Osteocyte (in vitro differentiated cells): ENCODE measurements around the gene TTK. TPM values are rescaled to one million over a fixed set of nuclear protein-coding genes. Genes with fewer than 3 reads are reported as not detected.

ENCODE experiments used
- DNase-seq: peaks from one replicate; pipeline ENCODE4 v3.0.0; 2021; ENCODE audit warnings: mixed read lengths; ENCODE audit not compliant: unreplicated experiment; ENCODE audit errors: extremely low spot score
- H3K27ac Mint-ChIP-seq: one replicate; pipeline ENCODE4 v1.8.0; 2021; ENCODE audit warnings: mild to moderate bottlenecking, mixed read lengths; ENCODE audit not compliant: unreplicated experiment
- H3K27me3 Mint-ChIP-seq: one replicate; pipeline ENCODE4 v1.8.0; 2021; ENCODE audit warnings: mixed read lengths; ENCODE audit not compliant: unreplicated experiment
- H3K36me3 Mint-ChIP-seq: one replicate; pipeline ENCODE4 v1.8.0; 2021; ENCODE audit warnings: mixed read lengths; ENCODE audit not compliant: unreplicated experiment
- H3K4me1 Mint-ChIP-seq: one replicate; pipeline ENCODE4 v1.8.0; 2021; ENCODE audit warnings: mixed read lengths; ENCODE audit not compliant: unreplicated experiment
- H3K4me3 Mint-ChIP-seq: one replicate; pipeline ENCODE4 v1.8.0; 2021; ENCODE audit warnings: mild to moderate bottlenecking, moderate library complexity, mixed read lengths; ENCODE audit not compliant: unreplicated experiment
- H3K9me3 Mint-ChIP-seq: one replicate; pipeline ENCODE4 v1.8.0; 2021; ENCODE audit warnings: mixed read lengths; ENCODE audit not compliant: unreplicated experiment
- CTCF ChIP-seq: fragments of 200-600 bp; sonication (generic); IDR thresholded peaks from 2 replicates; pipeline ENCODE4 v1.5.0; 2021; ENCODE audit warnings: antibody characterized with exemption, mild to moderate bottlenecking, moderate library complexity
- total RNA-seq: library from RNA; stranded (reverse); gene quantifications from 2 replicates; pipeline ENCODE4 v1.2.1, GENCODE V29; 2021

Gene TTK
- total RNA-seq, 1 donor from 2014 or later, result 4.5 TPM

GRCh38 chr6:80020381-80021120 lies 16.1 kb downstream of the TTK start:
- Mint-ChIP-seq H3K27me3 (no peaks in the 10 kb centered on the region), H3K4me3 (no peak overlapping the region), H3K36me3 (no peaks in the 10 kb centered on the region), H3K27ac (peak overlapping the region; percentile 24), H3K4me1 (peaks cover 5% of the 10 kb centered on the region), H3K9me3 (no peaks in the 10 kb centered on the region)
- no peak for DNase-seq
- no peak for TF ChIP-seq CTCF

- Mint-ChIP-seq H3K4me3 (no peak overlapping the region), H3K9me3 (no peaks in the 10 kb centered on the region), H3K27ac (peak overlapping the region; percentile 38)
Observed at GRCh38 chr6:80021131-80021530, 16.7 kb downstream of the TTK start.

GRCh38 chr6:80021591-80021990 lies 17.1 kb downstream of the TTK start:
- H3K36me3 Mint-ChIP-seq, result no peaks in the 10 kb centered on the region
- peak overlapping the region; percentile 38 for H3K27ac Mint-ChIP-seq
- peaks cover 5% of the 10 kb centered on the region for H3K4me1 Mint-ChIP-seq
- DNase-seq, result no peak
- H3K27me3 Mint-ChIP-seq, result no peaks in the 10 kb centered on the region
- TF ChIP-seq CTCF, result no peak
- H3K9me3 Mint-ChIP-seq, result no peaks in the 10 kb centered on the region
- H3K4me3 Mint-ChIP-seq, result no peak overlapping the region

More at GRCh38 chr6:80021131-80021530, 16.7 kb downstream of the TTK start:
- Mint-ChIP-seq H3K4me1 (peaks cover 5% of the 10 kb centered on the region), H3K27me3 (no peaks in the 10 kb centered on the region), H3K36me3 (no peaks in the 10 kb centered on the region)
- DNase-seq, result no peak
- TF ChIP-seq CTCF, result no peak

GRCh38 chr6:80022803-80023202 lies 18.4 kb downstream of the TTK start:
- Mint-ChIP-seq H3K36me3 (no peaks in the 10 kb centered on the region), H3K4me3 (no peak overlapping the region), H3K4me1 (peaks cover 5% of the 10 kb centered on the region), H3K27ac (peak overlapping the region; percentile 9), H3K27me3 (no peaks in the 10 kb centered on the region), H3K9me3 (no peaks in the 10 kb centered on the region)
- TF ChIP-seq CTCF, result no peak
- DNase-seq, result no peak

GRCh38 chr6:80028589-80028988 lies 24.1 kb downstream of the TTK start:
- no peak for TF ChIP-seq CTCF
- H3K9me3 Mint-ChIP-seq, result no peaks in the 10 kb centered on the region

More at GRCh38 chr6:80028589-80028988, 24.1 kb downstream of the TTK start:
- no peak for DNase-seq
- Mint-ChIP-seq H3K27ac (no peak overlapping the region), H3K4me3 (no peak overlapping the region), H3K4me1 (no peaks in the 10 kb centered on the region), H3K36me3 (peaks cover 6% of the 10 kb centered on the region), H3K27me3 (no peaks in the 10 kb centered on the region)
